Stimulated activated CD4-positive, alpha-beta T cell treated with anti-CD3 and anti-CD28 coated beads, TNF-alpha, amount 100 ng/mL, for 4 hours (primary cell): ENCODE measurements around the gene TSC22D3.
"Not testable (repeated sequence)": the region's sequence is repeated elsewhere in the genome, so short reads cannot be mapped to it uniquely, and the experiment has no call there.

Experiments
- DNase-seq, 3 experiments: peaks; one replicate each; pipeline ENCODE4 v3.0.0-alpha.2; 2020; ENCODE audit warnings: low read depth in 3 of 3

The TSC22D3 gene

DNA sequence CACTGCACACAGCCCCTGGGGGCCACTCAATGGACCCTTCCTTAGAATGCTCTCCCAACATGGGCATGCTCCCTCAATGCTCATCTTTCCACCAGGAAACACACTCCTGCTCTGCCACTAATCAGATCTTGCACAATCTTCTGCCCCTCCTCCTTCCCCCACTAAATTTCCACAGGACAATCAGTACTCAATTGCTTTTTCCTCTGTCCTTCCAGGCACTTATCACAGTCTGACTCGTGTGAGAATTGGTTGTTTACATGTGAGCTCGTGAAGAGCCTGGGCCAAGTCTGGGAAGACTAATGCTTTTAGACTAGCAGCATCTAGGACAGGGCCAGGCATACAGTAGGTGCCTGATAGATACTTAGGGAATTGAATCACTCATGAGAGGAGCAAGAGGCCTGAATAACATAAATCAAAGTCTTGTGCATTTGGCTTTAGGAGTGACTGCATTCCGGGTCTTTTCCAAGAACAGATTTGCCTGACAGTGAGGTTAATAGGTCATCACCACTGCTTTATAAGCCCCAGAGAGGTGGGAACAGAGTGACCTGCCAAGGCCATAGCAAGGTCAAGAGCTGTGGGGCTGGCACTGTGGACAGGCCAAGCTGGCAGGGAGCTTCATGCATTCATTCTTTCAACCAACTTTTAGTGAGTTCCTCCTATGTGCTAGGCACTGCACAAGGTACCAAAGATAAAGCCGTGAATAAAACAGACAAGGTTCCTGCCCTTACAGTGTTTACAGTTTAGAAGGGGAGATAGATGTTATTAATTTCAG lies 92.3 kb downstream of the TSC22D3 start:
- no peak for DNase-seq

DNA sequence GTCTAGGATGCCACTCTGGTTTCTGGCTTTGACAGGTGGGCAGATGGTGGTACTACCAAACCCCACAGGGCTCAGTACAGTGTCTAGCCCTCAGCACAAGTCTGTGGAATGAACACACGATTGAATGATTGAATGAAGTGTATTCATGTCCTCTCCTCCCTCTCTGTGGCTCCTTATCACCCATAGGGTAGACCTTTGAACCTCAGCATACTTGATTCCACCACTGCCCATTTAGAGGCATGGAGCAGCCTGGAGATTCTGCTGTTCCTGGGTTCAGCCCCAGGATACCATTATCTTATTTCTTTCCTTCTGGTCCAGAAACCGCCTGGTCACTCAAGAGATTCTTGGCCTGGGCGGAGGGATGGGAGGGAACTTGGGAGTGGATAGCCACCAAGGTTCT lies 93.3 kb downstream of the TSC22D3 start:
- no peak for DNase-seq

DNA sequence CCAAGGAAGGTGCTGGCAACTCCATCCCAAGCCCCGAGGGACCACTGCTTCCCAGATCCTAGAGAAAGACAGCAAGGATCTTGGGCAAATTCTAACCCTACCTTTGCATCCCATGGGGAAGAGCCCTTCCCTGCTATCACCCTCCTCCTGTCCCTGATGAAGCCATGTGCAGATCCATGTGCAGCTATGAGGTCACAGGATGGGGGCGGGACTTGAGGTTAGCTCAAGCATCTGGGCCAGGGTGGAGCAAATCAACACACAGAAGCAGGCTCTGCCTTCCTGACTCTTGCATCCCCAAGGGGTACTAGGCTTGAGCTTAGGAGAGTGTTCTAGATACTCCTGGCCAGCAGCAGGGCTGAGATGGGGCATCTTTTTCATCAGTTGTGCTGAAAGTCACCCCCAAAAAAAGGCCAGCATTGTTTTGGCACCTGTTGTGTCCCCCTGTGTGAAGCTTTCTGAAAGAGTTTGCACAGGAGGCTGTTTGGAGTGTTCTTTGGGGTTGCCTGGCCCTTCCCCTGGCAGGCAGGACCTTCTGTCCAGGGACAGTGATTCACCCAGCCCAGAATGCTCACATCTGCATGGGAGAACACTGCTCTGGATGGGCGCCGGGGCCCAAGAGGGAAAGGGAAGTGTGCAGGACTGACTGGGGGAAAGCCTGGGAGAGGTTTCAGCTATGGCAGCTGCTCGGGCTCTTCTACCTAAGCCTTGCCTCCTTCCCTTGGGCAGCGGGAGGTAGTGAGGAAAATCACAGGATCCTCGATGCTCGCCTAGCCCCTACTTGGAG lies 96.4 kb downstream of the TSC22D3 start:
- peak in 2 of 3 experiments; percentile 37 to 38 for DNase-seq

DNA sequence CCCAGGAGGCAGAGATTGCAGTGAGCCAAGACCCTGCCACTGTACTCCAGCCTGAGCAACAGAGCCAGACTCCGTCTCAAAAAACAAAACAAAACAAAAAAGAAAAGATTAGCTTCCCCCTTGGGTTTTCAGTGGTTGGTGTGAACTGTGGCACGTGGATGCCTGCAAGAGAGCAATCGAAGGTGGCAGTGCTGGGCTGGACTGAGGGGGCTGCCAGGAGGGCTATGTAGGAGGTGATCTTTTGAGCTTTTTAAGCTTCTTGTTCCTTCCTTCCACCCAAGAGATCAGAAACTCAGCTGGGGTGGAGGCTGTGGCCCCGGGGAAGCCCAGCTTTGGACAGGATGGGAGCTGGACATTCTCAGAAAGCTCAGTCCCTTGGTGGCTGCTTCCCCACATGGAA lies 97.7 kb downstream of the TSC22D3 start:
- DNase-seq = no peak

DNA sequence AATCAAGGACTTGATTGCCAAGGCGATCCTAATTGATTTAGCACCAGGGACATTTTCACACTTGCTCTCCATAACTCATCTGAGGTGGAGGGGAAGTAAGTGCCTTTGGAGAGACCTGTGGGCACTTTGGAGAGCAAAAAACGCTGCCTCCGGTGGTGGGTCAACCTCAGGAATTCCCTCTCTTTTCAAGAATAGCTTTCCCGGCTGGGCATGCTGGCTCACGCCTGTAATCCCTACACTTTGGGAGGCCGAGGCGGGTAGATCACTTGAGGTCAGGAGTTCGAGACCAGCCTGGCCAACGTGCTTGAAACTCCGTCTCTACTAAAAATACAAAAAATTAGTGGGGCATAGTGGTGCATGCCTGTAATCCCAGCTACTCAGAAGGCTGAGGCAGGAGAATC lies 98.1 kb downstream of the TSC22D3 start:
- DNase-seq = no peak

DNA sequence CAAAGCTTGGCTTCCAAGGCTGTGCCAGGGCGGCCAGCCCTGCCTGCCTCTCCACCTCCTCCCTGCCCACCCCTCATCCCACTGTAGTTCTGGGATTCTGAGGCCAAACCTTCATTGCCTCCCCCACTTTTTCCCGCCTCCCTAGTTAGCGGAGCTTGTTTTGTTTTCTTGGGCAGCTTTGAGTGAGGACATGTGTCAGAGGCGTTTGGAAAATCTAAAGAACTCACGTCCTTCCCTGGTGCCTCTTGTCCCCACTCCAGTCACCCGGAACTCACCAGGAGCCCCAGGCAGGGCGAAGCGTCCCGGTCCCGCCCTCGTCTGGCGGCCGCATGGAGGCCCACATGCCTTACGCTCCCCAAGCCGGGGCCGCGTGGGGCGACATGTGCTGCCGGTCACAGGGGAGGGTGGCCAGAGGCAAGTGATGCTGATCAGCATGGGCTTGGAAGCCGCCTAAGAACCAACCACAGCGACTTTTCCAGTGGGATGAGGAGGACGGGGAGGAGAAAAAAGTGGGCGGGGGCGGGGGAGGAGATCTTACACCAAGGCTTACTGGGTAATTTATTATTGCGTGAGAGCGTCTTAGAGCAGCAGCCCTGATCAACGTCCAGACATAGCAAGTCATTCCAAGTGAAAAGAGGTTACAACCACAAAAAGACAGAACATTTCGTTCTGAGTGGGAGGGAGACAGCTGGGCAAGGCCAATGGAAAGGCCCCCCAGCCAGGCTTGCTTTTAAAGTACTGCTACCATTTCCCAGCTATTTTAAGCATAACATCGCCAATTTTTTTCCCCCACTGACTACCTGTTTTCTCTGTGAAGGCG lies 98.8 kb downstream of the TSC22D3 start:
- DNase-seq = peak in 1 of 3 experiments; percentile 22

DNA sequence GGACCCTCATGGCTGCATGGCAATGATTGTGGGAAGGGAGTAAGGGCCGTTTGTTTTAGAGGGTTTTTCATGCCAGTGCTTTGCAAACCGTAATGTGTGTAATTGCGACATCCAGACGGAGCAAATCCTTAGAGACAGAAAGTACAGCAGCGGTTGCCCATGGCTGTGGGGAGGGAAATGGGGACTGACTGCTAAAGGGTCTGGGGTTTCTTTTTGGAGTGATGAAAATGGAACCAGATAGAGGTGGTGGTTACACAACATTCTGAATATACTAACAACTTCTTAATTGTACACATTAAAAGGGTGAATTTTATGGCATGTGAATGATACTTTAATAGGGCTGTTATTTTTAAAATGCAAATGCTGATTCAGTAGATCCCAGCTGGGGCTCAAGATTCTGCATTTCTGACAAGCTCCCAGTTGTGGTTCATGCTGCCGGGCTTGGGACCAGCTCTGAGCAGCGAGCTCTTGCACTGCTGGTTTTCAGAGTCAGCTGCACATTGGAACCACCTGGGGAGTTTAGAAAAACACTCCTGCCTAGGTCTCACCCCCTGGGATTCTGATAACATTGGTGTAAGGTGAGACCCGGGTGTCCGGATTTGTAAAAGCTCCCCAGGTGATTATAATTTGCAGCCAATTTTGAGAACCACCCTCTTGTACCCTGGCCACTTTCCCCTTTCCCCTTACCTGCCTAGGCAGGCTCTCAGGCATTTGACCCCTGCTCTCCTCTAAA lies 99.6 kb downstream of the TSC22D3 start:
- DNase-seq = no peak

DNA sequence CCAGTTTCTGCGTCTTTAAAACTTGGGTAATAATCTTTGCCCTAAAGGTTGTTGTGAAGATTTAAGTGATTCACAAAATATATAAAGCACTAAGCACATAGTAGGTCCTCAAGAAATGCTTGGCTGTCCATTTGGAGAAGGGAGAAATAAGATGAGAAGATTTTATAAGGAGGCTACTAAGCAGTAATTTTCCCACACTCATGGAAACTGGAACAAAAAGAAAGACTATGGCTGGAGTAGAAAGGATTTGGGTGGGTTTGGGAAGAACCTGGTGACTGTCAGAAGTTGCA lies 100.3 kb downstream of the TSC22D3 start:
- DNase-seq = no peak

DNA sequence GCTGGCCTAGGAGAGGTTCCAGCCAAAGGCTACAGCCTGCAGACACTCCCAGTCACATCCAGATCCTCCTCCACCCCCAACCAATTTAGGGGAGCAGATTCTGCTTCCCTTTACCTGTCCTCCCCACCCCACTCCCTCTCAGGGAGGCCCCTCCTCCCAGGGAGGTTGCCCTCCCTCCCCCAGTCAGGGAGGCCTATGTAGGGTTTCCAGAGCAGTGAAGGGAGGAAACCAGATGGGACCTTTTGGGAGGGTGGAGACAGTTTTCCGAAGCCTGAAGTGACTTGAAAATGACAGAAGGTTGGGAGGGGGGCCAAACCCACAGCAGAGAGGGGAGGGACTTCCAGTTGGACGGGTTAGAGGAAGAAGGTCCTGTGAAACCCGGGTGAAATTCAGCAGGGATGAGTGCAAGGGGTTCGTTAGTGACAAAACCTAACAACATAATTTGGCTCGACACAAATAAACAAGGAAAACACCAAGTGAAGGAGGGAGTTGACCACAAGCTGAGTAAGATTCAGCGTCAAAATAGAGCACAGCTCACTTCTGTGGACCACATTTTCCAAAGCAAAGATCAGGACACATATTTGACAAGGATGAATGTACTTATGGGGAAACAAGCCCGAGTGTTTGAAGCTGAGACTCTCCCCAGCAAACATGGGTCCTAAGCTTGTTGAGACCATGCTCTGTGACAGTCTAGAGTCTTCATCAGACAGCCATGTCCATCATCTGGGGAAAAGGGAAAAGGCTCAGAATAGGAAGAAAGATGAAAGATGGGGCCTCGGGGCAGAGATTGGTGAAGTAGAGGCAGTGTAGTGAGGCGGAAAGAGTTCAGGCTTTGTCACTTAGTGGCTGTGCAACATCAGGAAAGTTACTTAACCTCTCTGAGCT lies 100.9 kb downstream of the TSC22D3 start:
- DNase-seq = no peak

DNA sequence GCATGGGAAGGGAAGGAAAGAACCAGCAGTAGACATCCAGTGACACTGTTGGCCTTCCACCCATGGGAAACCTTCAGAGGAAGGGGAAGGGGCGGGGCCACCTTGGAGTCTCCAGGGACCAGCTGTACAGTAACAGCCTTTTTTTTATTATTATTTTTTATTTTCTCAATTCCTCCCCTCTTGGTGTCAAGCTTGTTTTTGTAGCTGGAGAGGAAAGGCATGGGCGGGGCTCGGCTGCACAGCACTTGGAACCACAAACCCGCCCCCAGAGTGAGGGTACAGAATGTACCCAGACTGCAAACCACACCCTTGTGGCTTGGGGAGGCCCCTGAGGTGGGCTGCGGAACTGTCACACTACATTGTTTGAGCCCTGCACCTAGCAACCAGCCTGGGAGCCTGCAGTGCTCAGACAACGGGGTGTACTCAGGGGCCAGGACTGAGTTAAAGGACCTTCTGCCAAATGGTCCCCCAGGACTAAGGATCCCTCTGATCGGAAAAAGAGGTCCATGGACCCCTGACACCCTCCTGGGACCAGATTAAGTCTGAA lies 101.6 kb downstream of the TSC22D3 start:
- DNase-seq = peak; percentile 44 to 71 (median 67)

DNA sequence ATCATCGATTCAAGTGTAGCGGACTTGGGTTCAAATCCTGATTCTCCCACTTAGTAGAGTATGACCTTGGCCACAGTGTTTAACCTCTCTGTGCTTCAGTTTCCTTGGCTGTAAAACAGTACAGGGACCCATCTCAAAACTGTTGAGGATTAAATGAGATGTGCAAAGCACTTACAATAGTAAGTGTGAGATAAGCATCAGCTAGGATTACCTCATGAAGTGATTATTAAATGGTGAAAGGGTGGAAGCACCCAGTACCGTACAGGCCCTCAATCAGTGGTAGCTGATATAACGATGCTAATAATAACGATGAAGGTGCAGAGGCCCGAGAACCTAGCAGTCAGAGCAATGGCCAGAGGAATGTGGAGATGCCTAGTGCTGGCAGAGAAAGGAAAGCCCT lies 102.2 kb downstream of the TSC22D3 start:
- DNase-seq = no peak

DNA sequence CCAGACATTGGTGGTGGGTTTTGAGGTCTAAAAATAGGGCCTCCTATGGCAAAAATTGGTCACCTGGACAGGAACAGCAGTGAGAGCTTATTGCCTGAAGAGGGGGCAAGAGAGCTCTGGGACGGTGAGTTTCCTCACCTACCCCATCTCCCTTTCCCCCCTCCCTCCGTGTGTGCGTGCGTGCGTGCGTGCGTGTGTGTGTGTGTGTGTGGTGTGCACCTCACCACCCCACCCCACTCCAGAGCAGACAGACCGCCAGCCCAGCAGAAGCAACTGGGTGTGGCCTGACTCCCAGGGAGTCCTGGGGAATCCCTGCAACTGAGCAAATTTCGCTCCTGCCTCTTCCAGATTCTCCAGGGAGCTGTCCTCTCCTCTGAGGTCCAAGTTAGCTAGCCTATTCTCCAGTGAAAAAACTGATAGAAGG lies 102.6 kb downstream of the TSC22D3 start:
- DNase-seq = peak in 2 of 3 experiments; percentile 28 to 47

DNA sequence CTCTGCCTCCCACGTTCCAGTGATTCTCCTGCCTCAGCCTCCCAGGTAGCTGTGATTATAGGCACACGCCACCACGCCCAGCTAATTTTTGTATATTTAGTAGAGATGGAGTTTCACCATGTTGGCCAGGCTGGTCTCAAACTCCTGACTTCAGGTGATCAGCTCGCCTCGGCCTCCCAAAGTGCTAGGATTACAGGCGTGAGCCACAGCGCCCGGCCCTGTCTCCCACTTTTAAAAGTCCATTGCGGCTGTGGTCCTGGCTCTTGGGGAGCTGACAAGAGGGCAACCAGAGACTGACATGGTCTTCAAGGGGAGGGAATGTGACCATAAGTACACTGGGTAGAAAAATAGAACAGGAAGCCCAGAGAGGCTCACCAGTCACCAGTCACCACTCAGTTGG lies 104.3 kb downstream of the TSC22D3 start:
- not testable (repeated sequence) for DNase-seq

DNA sequence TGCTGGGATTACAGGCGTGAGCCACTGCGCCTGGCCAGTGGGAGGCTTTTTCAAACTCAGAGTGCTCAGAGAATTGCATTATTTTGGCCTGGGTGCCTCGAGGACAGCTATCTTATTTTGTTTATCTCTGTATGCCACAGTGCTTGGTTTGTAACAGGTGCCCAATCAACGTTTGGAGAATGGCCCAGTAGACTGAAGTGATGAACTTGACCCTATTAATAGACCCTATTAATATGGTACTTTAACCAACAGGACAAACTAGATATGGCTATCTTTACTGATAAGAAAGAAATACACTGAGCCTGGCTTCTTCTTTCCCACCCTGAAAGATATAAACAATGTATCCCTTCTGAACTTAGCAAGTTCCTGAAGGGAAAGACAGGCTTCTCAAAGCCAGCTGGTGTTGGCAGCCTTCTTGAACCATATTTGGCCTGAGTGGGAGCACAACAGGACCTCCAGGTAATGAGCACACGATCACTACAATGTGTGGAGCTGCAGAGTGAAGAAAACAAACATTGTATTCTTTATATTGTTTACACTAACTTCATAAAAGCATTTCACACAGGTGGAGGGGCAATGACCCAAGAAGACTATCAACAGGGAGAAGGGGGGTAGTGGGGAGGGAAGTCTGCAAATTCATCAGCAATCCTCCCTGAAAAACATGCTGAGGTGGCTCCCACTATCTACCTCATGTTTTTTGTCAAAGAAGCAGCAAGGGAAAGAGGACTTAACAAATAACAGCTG lies 105.5 kb downstream of the TSC22D3 start:
- no peak for DNase-seq

DNA sequence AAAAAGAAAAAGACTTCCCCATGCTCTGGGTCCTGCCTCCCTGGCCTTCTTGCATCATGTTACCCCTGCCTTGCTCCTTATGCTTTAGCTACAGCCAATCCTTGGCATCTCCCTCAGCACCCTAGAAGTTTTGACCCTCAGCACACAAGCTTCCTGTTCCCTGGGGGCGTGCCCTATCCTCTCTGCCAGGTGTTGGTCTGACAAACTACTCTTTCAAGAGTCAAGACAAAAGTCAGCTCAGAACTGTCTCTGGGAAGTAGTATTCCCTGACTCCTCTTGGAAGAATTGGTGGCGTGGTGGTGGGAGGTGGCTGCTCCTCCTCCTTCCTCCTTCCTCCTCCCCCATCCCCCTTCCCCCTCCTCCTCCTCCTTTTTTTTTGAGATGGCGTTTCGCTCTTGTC lies 106.3 kb downstream of the TSC22D3 start:
- no peak for DNase-seq

DNA sequence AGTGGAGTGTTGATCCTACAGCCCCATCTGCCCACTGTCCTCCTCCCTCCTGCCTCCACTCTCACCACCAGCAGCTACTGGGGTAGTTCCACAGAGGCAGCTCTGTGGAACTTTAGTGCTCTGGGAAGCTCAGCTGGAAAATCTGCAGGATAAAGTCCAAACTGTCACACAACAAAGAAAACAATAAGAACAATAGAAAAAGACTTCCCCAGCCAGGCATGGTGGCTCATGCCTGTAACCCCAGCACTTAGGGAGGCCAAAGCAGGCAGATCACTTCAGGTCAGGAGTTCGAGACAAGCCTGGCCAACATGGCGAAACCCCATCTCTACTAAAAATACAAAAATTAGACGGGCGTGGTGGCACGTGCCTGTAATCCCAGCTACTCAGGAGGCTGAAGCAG lies 106.9 kb downstream of the TSC22D3 start:
- not testable (repeated sequence) for DNase-seq

DNA sequence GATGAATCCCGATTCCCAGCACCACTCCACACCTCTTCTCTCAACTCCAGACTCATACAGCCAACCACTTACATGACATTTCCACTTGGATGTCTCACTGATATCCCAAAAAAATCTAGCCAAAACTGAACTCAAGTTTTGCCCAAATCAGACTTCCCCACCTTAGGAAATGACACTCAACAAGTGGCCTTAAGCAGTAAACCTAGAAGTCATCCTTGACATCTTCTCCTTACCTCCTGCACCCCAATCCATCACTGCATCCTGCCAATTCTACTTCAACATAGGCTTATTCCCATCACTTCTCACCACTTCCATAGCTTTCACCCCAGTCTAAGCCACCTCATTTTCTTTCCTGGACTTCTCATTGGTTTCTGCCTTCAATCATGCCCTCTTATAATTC lies 108.2 kb downstream of the TSC22D3 start:
- no peak for DNase-seq

DNA sequence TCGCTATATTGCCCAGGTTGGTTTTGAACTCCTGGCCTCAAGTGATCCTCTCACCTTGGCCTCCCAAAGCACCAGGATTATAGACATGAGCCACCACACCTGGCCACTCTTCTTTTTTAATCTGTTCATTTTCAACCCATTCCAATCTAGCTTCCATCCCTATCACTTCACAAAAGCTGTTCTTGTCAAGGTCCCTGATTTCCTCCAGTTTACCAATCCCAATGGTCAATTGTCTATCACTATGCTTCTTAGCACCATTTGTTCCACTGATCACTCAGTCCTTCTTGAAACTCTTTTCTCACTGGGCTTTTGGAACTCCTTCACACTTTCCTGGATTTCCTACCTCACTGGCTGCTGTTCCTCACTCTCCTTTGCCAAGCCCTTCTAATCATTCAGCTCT lies 108.7 kb downstream of the TSC22D3 start:
- DNase-seq = no peak
